Peyer's patch (tissue), 4 donors: ENCODE results near the gene ANKRD45.
"Not testable (repeated sequence)": the region's sequence is repeated elsewhere in the genome, so short reads cannot be mapped to it uniquely, and the experiment has no call there.

ENCODE experiments used
- CTCF ChIP-seq, 6 experiments: fragments of 450-650 bp in 4 of 6; fragments of 200-600 bp in 2 of 6; sonication (generic) in 1 of 6; IDR thresholded peaks; one replicate each; pipeline ENCODE4 v1.5.1; 2017 to 2019; ENCODE audit warnings: antibody characterized with exemption in 6 of 6, mild to moderate bottlenecking in 3 of 6, moderate library complexity in 1 of 6
- POLR2A ChIP-seq, 2 donors: fragments of 450-650 bp; IDR thresholded peaks; one replicate each; pipeline ENCODE4 v1.5.1; 2017; ENCODE audit warnings: antibody characterized with exemption in 2 of 2, mild to moderate bottlenecking in 2 of 2, moderate library complexity in 2 of 2

GRCh38 chr1:173563846-173564245 lies 105.8 kb downstream of the ANKRD45 start:
- not testable (repeated sequence) for TF ChIP-seq POLR2A, CTCF (IDR thresholded peaks at IDR 0.05)
